ENCODE results near the gene ATP8B1. TPM values are rescaled to one million over a fixed set of nuclear protein-coding genes. Genes with fewer than 3 reads are reported as not detected.
A peak's percentile ranks its signal among the peaks of the same experiment; 100 is the strongest.

Gene ATP8B1
- polyA plus RNA-seq, 2 of the 4 experiments (the other 2 are of a cell fraction): 7.1 to 23.4 TPM

- TF ChIP-seq MAZ (IDR thresholded peaks at IDR 0.05; ENCODE audit: borderline replicate concordance, low read depth, low read length) (no peak), ZC3H11A (IDR thresholded peaks at IDR 0.05) (no peak), HMGXB4 (CRISPR knock-in tag; IDR thresholded peaks at IDR 0.05; ENCODE audit: borderline replicate concordance) (no peak), ESRRA (IDR thresholded peaks at IDR 0.05; ENCODE audit: borderline replicate concordance, low read length) (no peak), MYC (IDR thresholded peaks at IDR 0.05; ENCODE audit: borderline replicate concordance, low read length) (no peak), GATA3 (IDR thresholded peaks at IDR 0.05; ENCODE audit: borderline replicate concordance) (no peak), CEBPB (IDR thresholded peaks at IDR 0.05) (peak; percentile 85 to 93), JUNB (IDR thresholded peaks at IDR 0.05) (no peak), FOSB (CRISPR knock-in tag; IDR thresholded peaks at IDR 0.05) (no peak), HOXA7 (CRISPR knock-in tag; IDR thresholded peaks at IDR 0.05) (no peak), POLR2AphosphoS2 (conservative IDR thresholded peaks at IDR 0.05; ENCODE audit: low read length) (no peak)
- TF ChIP-seq, protein P1, sequence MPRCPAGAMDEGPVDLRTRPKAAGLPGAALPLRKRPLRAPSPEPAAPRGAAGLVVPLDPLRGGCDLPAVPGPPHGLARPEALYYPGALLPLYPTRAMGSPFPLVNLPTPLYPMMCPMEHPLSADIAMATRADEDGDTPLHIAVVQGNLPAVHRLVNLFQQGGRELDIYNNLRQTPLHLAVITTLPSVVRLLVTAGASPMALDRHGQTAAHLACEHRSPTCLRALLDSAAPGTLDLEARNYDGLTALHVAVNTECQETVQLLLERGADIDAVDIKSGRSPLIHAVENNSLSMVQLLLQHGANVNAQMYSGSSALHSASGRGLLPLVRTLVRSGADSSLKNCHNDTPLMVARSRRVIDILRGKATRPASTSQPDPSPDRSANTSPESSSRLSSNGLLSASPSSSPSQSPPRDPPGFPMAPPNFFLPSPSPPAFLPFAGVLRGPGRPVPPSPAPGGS (IDR thresholded peaks at IDR 0.05): peak; percentile 44; the same call in 1 of the 3 replicates
Measured at GRCh38 chr18:57666818-57667497, 136.2 kb downstream of the ATP8B1 start (continued).

GRCh38 chr18:57664568-57665165 lies 138.4 kb downstream of the ATP8B1 start:
- FAIRE-seq (no peak), ATAC-seq (no peak), DNase-seq (ENCODE audit: low read depth in 1 of 2, low spot score in 1 of 2) (no peak)
- peak overlapping the region in 1 of 2 experiments; percentile 40; a peak in 1 of 6 replicates for H3K27ac ChIP-seq
- WGBS (ENCODE audit: missing lambda C conversion rate): 73% methylated on average over 2 of the region's 2 CpGs
- H3K9me3 ChIP-seq: no peaks in the 10 kb centered on the region
- ChIA-PET POLR2A (no interaction called here), CTCF (interaction anchor here (0.7 kb wide), 1 partner anchor 217 kb away, joined by 3 read pairs; no protein-coding TSS in a partner anchor)
- peaks cover 31% of the 10 kb centered on the region for H3K4me1 ChIP-seq
- no peak overlapping the region for H3K4me2 ChIP-seq
- TF ChIP-seq KDM1A (IDR thresholded peaks at IDR 0.05; ENCODE audit: low read depth) (no peak), JUNB (IDR thresholded peaks at IDR 0.05) (no peak), USF2 (IDR thresholded peaks at IDR 0.05) (no peak), NPAS2 (CRISPR knock-in tag; IDR thresholded peaks at IDR 0.05; ENCODE audit: borderline replicate concordance) (no peak), NR3C1 (IDR thresholded peaks at IDR 0.05) (no peak), ZFP36 (IDR thresholded peaks at IDR 0.05; ENCODE audit: borderline replicate concordance, partially characterized antibody) (no peak), POLR2A (IDR thresholded peaks at IDR 0.05; ENCODE audit: low read length) (no peak), SMC3 (IDR thresholded peaks at IDR 0.05) (no peak), JUN (IDR thresholded peaks at IDR 0.05) (no peak)
- H3K4me3 ChIP-seq: no peak overlapping the region

DNA sequence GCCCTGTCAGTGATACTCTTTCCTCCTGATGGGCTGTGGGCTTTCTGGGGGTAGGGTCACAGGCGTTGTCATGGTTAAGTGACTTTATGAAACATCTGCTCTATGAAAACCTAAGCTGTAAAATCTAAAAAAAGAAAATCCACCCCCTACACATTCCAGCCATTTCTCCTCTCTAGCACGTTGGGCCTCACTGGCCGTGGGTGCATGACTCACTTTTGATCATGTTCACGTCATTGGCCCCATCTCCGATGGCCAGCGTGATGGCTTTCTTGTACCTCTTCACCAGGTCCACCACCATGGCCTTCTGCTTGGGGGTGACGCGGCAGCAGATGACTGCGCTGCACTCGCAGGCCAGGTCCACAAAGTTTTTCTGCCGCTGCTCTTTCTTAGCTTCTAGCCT lies 142.2 kb downstream of the ATP8B1 start:
- 89% methylated on average over 11 of the region's 11 CpGs for WGBS (ENCODE audit: missing lambda C conversion rate)
- DNase-seq (ENCODE audit: low read depth in 1 of 2, low spot score in 1 of 2): no peak
- POLR2A ChIA-PET: no interaction called here
- TF ChIP-seq MAFK (IDR thresholded peaks at IDR 0.05; ENCODE audit: partially characterized antibody) (no peak), KDM5A (IDR thresholded peaks at IDR 0.05) (no peak), SREBF2 (IDR thresholded peaks at IDR 0.05) (no peak), MAZ (IDR thresholded peaks at IDR 0.05; ENCODE audit: borderline replicate concordance, low read depth, low read length) (no peak), SMC3 (IDR thresholded peaks at IDR 0.05) (no peak), EHMT2 (IDR thresholded peaks at IDR 0.05; ENCODE audit: low read depth) (no peak), CEBPB (IDR thresholded peaks at IDR 0.05) (no peak), CBX8 (IDR thresholded peaks at IDR 0.05) (no peak), MYC (IDR thresholded peaks at IDR 0.05; ENCODE audit: borderline replicate concordance, low read length) (no peak), USF2 (IDR thresholded peaks at IDR 0.05) (no peak), ZSCAN20 (CRISPR knock-in tag; IDR thresholded peaks at IDR 0.05) (no peak)
- TF ChIP-seq, protein P2, sequence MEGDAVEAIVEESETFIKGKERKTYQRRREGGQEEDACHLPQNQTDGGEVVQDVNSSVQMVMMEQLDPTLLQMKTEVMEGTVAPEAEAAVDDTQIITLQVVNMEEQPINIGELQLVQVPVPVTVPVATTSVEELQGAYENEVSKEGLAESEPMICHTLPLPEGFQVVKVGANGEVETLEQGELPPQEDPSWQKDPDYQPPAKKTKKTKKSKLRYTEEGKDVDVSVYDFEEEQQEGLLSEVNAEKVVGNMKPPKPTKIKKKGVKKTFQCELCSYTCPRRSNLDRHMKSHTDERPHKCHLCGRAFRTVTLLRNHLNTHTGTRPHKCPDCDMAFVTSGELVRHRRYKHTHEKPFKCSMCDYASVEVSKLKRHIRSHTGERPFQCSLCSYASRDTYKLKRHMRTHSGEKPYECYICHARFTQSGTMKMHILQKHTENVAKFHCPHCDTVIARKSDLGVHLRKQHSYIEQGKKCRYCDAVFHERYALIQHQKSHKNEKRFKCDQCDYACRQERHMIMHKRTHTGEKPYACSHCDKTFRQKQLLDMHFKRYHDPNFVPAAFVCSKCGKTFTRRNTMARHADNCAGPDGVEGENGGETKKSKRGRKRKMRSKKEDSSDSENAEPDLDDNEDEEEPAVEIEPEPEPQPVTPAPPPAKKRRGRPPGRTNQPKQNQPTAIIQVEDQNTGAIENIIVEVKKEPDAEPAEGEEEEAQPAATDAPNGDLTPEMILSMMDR (IDR thresholded peaks at IDR 0.05): no peak
- TF ChIP-seq, protein P1 (IDR thresholded peaks at IDR 0.05): no peak

More for the DNA sequence above, 142.2 kb downstream of the ATP8B1 start:
- Histone ChIP-seq H3K9me3 (peaks cover 2% of the 10 kb centered on the region), H3K4me3 (no peak overlapping the region), H3K4me2 (no peak overlapping the region), H3K4me1 (peaks cover 12% of the 10 kb centered on the region), H3K27ac (no peak overlapping the region)
- CTCF ChIA-PET: no interaction called here
- no peak for ATAC-seq
- FAIRE-seq: no peak

Measured in A549 (cell line).